NCI-H748 (cell line): ENCODE data around the gene TNNI3K.

ENCODE experiments used
- DNase-seq: peaks from one replicate; lab custom pipeline; 2025; ENCODE audit not compliant: unreplicated experiment; lab: John Stamatoyannopoulos, UW

TNNI3K gene

GRCh38 chr1:74280642-74281396 is 45.6 kb downstream of the TNNI3K start:
- DNase-seq = no peak

DNA sequence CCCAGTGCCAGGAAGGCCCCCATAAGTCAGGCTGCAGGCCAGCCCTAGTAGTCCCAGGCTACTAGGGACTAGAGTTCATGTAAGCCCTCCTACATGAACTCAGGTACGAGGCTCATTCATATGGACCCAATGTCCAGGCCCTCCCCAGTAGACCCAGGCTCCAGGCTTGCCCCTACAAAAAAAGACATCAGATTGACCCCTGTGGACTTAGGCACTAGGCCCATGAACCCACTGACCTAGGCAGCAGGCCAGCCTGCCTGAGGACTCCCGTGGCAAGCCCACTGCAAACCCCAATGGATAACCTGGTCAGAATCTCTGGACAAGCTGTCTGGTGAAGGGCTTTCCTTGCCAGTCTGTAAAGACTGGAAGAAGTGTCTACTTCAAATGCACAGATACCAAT is 51.2 kb downstream of the TNNI3K start:
- DNase-seq = no peak

DNA sequence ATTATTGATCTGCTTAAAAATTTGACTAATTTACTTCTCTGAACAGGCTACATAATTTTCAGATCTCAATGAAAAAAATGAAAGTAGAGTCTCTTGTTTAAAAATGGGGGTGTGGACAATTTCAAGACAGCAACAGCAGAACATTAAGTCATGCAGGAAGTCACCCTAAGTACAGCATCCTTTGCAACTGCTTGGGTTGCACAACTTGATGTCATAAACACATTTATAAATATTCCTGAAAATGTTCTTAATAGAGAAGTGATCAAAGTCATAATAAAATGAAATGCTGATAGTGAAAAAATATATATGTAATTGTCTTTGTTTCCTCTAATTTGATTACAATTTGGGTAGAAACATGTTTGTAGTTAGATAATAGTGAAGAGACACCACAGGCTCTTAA is 79.3 kb downstream of the TNNI3K start:
- DNase-seq = no peak

- DNase-seq = no peak
These were observed 81.1 kb downstream of the TNNI3K start for GRCh38 chr1:74316302-74316701.

GRCh38 chr1:74317663-74318062 is 82.5 kb downstream of the TNNI3K start:
- no peak for DNase-seq

DNA sequence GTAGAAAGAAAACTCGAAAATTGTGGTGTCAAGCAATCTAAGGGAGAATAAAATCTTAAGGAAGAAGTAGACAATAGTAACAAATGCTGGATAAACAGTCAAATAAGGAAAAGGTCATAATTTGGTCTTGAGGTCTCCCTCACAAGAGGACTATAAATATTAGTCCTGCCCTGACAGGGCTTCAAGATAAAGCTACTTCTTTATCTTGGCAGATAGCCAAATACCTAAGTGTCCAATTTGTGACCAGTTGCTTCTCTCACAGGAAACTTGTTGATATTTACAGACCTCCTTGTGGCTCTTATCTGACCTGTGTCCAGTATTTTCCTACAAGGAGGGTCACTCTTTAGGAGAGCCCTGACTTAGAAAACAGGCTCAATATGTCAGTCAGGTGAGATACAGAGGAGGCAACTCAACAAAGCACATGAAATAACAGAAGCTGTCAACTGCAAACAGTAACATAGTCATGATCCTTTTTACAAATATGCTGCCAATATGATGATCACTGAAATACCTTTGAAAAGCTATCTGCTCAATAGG is 88.8 kb downstream of the TNNI3K start:
- peak; percentile 22 for DNase-seq

DNA sequence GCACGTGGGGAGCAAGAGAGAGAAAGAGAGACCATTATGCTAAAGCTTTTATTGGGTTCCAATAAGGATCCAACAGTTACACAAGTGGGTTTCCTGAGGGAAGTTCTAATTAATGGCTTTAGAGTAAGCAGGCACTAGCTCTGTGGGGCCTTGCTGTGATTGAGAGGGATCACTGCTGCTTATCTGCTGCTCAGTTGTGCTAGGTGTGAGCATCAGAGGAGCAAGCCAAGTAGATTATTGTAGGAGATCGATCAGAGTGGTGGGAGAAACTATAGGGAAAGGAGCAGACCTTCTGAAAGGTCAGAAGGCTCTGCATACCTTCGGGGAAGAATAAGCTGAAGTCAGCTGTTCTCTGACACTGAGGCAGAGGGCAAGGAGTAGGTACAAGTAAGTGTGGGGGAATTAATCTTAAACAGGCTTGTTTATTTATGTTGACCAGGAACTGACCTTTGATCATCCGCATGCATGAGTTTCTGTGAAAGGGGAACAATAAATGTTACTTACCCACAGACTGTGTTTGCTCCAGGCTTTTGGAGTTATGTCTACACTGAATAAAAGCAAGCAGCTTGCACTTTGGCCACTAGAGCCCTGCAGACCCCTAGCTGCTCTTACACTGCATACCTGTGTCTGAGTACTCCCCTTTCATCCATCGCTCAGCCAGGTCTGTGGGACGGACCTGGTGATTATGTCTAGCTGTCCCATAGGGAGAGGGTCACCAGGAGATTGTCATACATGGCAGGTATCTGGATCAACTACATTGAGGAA is 89.7 kb downstream of the TNNI3K start:
- no peak for DNase-seq

DNA sequence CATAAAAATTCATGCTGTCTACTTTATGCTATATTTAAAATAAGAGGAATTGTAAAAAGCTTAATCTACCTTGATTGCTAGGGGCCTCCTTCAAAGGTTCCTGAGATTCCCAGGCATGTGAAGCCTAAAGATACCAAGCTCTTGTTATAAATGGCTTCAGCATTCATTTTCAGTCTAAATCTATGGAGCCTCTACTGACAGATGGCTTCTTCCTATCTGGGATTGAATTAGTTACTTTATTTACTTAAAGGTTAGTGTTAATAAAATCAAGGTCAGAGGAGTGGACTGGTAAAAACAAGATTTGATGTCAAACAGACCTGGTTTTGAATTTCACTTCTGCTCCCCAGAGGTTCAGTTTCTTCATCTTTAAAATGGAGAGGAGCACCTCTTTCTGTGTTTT is 93.7 kb downstream of the TNNI3K start:
- no peak for DNase-seq

DNA sequence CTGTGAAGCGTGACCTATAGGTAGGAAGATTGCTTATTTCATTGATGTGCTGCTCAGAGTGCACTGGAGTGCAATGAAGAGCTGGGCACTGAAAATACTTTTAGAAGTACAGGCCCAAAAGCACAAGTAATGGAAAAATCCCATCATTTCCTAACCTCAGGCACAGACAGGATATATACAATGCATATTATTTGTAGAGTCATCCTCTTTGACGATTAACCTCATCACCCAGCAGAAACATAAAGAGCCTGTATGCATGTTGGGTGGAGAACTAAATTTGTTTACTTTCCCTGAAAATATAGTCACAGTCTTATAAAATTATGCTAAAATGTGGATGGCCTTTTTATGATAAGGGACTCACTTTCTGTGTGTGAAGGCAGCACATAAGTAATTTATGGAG is 98.1 kb downstream of the TNNI3K start:
- DNase-seq = no peak

DNA sequence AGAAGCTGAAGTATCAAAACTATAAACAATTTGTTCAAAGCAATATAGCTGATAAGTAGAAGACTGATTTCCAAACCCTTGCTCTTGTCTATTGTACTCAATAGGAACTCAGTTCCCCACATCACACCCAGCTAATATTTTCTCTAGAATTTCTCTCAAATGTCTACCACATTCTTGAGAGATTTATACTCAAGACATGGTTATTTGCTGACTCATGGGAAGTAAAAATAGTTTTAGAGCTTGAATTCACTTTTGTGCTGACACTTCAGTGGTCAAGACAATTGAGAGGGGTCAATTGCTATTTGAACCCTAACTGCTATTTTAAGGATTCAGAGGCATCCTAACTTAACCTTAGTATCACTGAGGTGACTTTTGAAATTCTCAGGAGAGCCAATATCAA is 99.0 kb downstream of the TNNI3K start:
- DNase-seq = no peak

DNA sequence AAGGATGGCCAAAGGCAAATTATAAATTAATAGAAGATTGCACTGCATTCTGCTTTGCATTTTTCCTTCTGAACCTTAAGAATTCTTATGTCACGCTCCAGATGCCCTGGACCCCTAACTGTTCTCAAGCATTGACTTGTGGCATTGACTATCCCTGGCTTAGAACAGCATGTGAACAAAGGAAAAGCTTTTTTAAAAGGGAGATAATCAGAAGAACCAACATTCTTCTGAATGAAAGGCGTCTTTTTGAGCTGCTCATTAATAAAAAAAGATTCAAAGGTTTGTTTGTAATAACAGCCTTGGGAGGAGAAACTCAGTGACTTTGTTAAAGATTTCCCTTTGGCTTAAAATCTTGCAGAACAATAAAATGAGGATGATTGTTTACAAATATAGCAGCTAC is 105.5 kb downstream of the TNNI3K start:
- DNase-seq = peak; percentile 22

DNA sequence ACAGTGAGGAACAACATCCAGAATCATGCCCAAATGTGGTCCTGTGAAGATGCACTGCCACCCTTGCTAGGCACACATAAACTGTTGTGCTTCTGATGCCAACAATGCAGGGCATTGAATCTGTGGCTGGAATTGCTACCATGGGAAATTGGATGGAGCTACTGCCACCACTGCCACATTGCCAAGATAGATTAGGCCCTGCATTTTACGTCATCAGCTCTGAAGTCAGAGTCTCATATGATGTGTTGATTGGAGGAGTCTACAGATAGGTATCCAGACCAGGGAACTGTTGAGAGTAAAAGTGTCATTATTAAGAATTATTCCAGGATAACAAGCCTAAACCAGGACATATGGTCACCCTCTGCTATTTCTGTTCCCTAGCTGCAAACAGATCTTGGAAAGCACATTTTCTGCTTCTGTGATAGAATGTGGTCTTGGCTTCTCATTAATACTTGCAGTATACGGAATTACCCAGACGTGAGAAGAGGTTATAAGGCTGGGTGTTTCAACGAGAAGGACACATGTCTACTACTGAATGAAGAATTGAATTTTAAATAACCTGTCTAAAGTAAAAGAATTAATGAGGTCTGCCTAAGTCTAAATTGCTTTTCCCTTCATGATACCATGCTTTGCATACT is 106.6 kb downstream of the TNNI3K start:
- DNase-seq = no peak

- peak; percentile 100 for DNase-seq
These were observed 108.0 kb downstream of the TNNI3K start for GRCh38 chr1:74343216-74343615.

DNA sequence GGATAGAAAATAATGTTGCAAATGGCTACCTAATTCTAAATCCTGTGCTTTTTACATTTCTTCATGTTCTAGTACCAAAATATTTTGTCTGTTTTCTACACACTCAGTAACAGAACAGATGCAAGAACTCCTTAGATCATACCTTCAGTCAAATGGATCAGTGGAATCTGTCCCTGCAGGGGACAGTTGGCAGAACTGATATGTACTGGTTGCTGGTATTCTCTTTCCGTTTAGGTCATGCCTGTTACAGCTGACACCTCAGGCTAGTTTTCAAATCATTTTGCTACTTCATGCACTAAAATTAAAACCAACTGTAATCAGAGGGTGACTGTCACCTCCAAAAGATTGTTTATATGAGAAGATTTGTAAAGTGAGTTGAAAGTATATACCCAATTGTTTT is 109.2 kb downstream of the TNNI3K start:
- DNase-seq = no peak

GRCh38 chr1:74356493-74356892 is 121.3 kb downstream of the TNNI3K start:
- peak; percentile 19 for DNase-seq

DNA sequence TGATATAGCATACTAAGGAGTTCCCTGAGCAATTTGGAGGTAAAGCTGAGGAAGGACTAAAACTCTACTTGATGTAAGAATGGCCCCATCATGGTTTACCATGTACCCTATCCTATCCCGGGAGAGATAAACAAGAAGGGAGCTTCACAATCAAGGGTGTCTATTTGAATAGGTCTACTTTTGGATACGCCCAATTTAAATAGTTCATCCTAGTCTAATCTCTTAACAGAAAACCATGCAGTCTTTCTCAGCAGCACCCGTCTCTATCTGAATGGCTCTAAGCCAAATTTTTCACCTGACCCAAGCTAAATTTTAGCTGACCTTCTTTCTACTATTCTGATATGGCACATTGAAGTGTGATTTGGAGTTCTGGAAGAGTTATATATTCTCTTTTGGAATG is 122.0 kb downstream of the TNNI3K start:
- peak; percentile 57 for DNase-seq

DNA sequence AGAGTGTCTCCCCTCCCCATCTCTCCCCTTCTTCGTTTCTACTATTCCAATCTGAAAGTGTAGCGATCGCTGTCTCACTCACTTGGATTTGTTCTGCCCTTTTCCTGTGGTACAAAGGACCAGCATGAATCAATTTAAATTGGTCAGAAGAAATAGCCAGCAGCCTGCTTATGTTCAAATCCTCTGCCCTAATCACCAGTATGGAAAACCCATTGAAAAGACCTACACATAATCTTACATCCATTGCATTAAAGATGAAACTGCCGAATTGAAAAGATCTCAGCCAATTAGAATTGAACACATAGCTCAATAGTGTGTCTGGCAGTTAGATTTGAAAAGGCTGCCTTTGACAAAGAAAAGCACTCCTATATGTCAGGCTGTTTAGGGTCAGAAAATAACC is 122.6 kb downstream of the TNNI3K start:
- peak; percentile 70 for DNase-seq

DNA sequence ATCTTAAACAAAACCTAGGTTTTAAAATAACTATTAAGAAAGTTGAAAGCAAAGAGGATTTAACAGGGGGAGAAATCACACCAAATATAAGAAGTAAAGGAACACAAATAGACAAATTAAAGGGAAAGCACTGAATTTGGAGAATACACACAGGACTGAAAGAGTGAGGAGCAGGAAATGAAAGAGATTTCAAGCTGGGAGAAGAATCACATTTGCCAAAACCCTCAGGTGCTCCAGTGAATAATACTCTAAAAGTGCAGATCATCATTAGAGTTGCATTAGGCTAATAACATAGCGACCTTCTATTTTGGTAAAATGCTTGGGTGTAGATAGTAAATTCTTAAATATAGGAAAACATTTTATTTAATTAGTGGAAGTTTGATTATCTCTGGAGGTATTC is 127.5 kb downstream of the TNNI3K start:
- no peak for DNase-seq

DNA sequence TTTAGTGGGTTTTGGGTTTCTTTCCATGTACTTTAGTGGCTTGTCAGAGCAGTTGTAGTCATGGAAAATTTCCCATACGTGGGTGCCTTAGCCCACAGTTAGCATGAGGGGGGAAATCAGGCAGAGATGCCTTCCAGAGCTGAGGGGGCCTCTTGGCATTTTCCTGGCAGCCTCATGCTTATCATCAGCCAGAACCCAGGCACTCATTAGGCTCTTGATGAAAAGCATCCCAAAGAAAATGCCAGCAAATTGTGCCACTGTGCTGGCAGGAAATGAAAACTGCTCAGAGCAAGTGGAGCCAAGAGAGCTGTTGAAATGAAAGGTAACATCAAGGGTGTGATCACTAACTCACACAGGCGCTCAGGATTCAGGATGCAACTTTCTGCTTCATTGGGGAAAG is 128.0 kb downstream of the TNNI3K start:
- DNase-seq = no peak

- no peak for DNase-seq
These were observed 132.1 kb downstream of the TNNI3K start for GRCh38 chr1:74367175-74367813.

GRCh38 chr1:74368335-74368734 is 133.1 kb downstream of the TNNI3K start:
- no peak for DNase-seq
